Measurements from ENCODE around the gene TMEM170A. TPM values are rescaled to one million over a fixed set of nuclear protein-coding genes. Genes with fewer than 3 reads are reported as not detected.

TMEM170A gene
- total RNA-seq, 2 experiments from 2014 or later = 25.7 to 29.4 TPM

GRCh38 chr16:75477680-75478473 is 13.4 kb upstream of the TMEM170A start:
- Histone ChIP-seq H3K9me2 (ENCODE audit: insufficient read depth, low read length) (no peaks in the 10 kb centered on the region), H3K36me3 (ENCODE audit: insufficient read depth, low read length) (no peaks in the 10 kb centered on the region), H3K4me2 (ENCODE audit: low read length) (no peak overlapping the region), H3K4me3 (ENCODE audit: low read depth, low read length, poor library complexity, severe bottlenecking) (no peak overlapping the region), H3K27ac (ENCODE audit: low read depth, low read length, poor library complexity, severe bottlenecking) (no peak overlapping the region), H3K4me1 (ENCODE audit: insufficient read depth, low read length, poor library complexity, severe bottlenecking) (no peaks in the 10 kb centered on the region), H3K9me3 (ENCODE audit: low read length) (no peaks in the 10 kb centered on the region), H3K79me2 (ENCODE audit: insufficient read depth, low read depth, low read length) (no peaks in the 10 kb centered on the region), H2AFZ (ENCODE audit: low read length) (peak overlapping the region; percentile 34), H4K20me1 (ENCODE audit: insufficient read depth, low read length) (no peaks in the 10 kb centered on the region)
- ChIA-PET POLR2A (interaction anchor here (1.1 kb wide), 1 partner anchor 129 kb away, joined by 3 read pairs; no protein-coding TSS in a partner anchor), CTCF (ENCODE audit: unreplicated experiment) (interaction anchor here (0.5 to 1.0 kb wide), 2 partner anchors 8 to 92 kb away, joined by 3 to 4 read pairs; no protein-coding TSS in a partner anchor)
- peak; percentile 13 for DNase-seq (ENCODE audit: low spot score)
- no TSS peak for BruUV-seq (replicated peaks)
- intact Hi-C loops (cut with micrococcal nuclease; ENCODE audit: unreplicated experiment) = no loop called here
- TF ChIP-seq CTCF (conservative IDR thresholded peaks at IDR 0.05; ENCODE audit: low read length) (no peak), EZH2phosphoT487 (IDR thresholded peaks at IDR 0.05; ENCODE audit: borderline replicate concordance, low read depth, low read length) (no peak)

- CTCF ChIA-PET (ENCODE audit: unreplicated experiment) = interaction anchor here (0.5 kb wide), 1 partner anchor 295 kb away, joined by 3 read pairs; no protein-coding TSS in a partner anchor
- intact Hi-C loops (cut with micrococcal nuclease; ENCODE audit: unreplicated experiment) = no loop called here
Observed at GRCh38 chr16:75476817-75477216, 12.3 kb upstream of the TMEM170A start.

More at GRCh38 chr16:75476817-75477216, 12.3 kb upstream of the TMEM170A start:
- H3K4me3 ChIP-seq (ENCODE audit: low read depth, low read length, poor library complexity, severe bottlenecking) = no peak overlapping the region
- no peaks in the 10 kb centered on the region for H3K9me2 ChIP-seq (ENCODE audit: insufficient read depth, low read length)
- no peaks in the 10 kb centered on the region for H3K36me3 ChIP-seq (ENCODE audit: insufficient read depth, low read length)
- H3K4me1 ChIP-seq (ENCODE audit: insufficient read depth, low read length, poor library complexity, severe bottlenecking) = no peaks in the 10 kb centered on the region
- BruUV-seq (replicated peaks) = no TSS peak
- H4K20me1 ChIP-seq (ENCODE audit: insufficient read depth, low read length) = no peaks in the 10 kb centered on the region
- no peak overlapping the region for H3K27ac ChIP-seq (ENCODE audit: low read depth, low read length, poor library complexity, severe bottlenecking)
- no peak overlapping the region for H2AFZ ChIP-seq (ENCODE audit: low read length)
- H3K79me2 ChIP-seq (ENCODE audit: insufficient read depth, low read depth, low read length) = no peaks in the 10 kb centered on the region
- no peak overlapping the region for H3K4me2 ChIP-seq (ENCODE audit: low read length)
- no peaks in the 10 kb centered on the region for H3K9me3 ChIP-seq (ENCODE audit: low read length)
- TF ChIP-seq CTCF (conservative IDR thresholded peaks at IDR 0.05; ENCODE audit: low read length) (no peak), EZH2phosphoT487 (IDR thresholded peaks at IDR 0.05; ENCODE audit: borderline replicate concordance, low read depth, low read length) (no peak)
- no peak for DNase-seq (ENCODE audit: low spot score)
- POLR2A ChIA-PET = interaction anchor here (0.6 to 1.1 kb wide), 2 partner anchors 130 to 516 kb away, joined by 3 to 4 read pairs; no protein-coding TSS in a partner anchor
